Upper lobe of left lung (tissue), 4 donors: Measurements from ENCODE around the gene BANP.
"Not testable (repeated sequence)": the region's sequence is repeated elsewhere in the genome, so short reads cannot be mapped to it uniquely, and the experiment has no call there.

Experiments
- EP300 ChIP-seq, 4 donors: sonication (generic); formaldehyde crosslinking; IDR thresholded peaks; one replicate each; pipeline ENCODE4 v1.5.1; 2017; ENCODE audit warnings: antibody characterized with exemption in 4 of 4, control low read depth in 2 of 4
- POLR2A ChIP-seq, 4 donors: fragments of 450-650 bp; IDR thresholded peaks; one replicate each; pipeline ENCODE4 v1.5.1; 2016 to 2017; ENCODE audit warnings: antibody characterized with exemption in 4 of 4, mild to moderate bottlenecking in 2 of 4
- TF ChIP-seq, protein P1 (sequence below), 6 experiments: fragments of 450-650 bp in 4 of 6; fragments of 200-600 bp in 2 of 6; sonication (generic) in 2 of 6; IDR thresholded peaks; one replicate each; pipeline ENCODE4 v1.5.1; 2016 to 2019; ENCODE audit warnings: antibody characterized with exemption in 6 of 6

DNA sequence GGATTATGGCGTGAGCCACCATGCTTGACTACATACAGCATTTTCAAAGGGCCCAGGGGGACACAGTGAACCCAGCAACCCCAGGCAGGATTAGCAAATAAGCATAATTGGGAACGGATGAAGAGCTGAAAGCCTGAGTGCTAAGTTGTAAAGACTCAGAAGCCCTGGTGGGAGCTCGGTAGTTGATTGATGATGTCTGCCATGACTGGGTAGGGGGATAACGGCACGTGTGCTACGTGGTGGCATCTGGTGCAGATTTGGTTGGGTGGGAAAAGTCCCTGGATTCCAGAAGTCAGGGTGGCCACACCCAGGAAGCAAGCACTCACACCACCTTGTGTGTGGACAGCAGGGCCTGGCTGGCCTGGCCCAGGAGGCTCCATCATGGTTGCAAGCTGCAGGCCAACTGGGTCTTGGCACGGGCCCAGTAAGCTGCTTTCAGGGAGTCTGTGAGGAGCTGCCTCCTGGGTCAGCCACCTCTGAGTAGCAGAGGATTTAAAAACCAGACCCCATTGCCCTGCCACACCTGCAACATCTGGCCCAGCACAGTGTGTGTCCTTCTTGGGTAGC, 154.4 kb downstream of the BANP start:
- TF ChIP-seq, protein P1, sequence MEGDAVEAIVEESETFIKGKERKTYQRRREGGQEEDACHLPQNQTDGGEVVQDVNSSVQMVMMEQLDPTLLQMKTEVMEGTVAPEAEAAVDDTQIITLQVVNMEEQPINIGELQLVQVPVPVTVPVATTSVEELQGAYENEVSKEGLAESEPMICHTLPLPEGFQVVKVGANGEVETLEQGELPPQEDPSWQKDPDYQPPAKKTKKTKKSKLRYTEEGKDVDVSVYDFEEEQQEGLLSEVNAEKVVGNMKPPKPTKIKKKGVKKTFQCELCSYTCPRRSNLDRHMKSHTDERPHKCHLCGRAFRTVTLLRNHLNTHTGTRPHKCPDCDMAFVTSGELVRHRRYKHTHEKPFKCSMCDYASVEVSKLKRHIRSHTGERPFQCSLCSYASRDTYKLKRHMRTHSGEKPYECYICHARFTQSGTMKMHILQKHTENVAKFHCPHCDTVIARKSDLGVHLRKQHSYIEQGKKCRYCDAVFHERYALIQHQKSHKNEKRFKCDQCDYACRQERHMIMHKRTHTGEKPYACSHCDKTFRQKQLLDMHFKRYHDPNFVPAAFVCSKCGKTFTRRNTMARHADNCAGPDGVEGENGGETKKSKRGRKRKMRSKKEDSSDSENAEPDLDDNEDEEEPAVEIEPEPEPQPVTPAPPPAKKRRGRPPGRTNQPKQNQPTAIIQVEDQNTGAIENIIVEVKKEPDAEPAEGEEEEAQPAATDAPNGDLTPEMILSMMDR (IDR thresholded peaks at IDR 0.05) = not testable (repeated sequence)
- not testable (repeated sequence) for TF ChIP-seq EP300, POLR2A (IDR thresholded peaks at IDR 0.05)
